Hepatocyte (in vitro differentiated cells): ENCODE measurements around the gene BHLHE23. TPM values are rescaled to one million over a fixed set of nuclear protein-coding genes. Genes with fewer than 3 reads are reported as not detected.

Experiments used
- DNase-seq: peaks from one replicate; pipeline ENCODE4 v3.0.0-alpha.2; 2016; ENCODE audit warnings: low spot score
- H2AFZ ChIP-seq: fragments of 200-600 bp; sonication (generic); 2 replicates; pipeline ENCODE4 v1.6.0; 2016; ENCODE audit warnings: antibody characterized with exemption, mild to moderate bottlenecking
- H3K27ac ChIP-seq: fragments of 200-600 bp; sonication (generic); 2 replicates; pipeline ENCODE4 v1.5.1; 2016; ENCODE audit warnings: mild to moderate bottlenecking
- H3K27me3 ChIP-seq: fragments of 200-600 bp; sonication (generic); 2 replicates; pipeline ENCODE4 v1.6.1; 2016
- H3K36me3 ChIP-seq: fragments of 200-600 bp; sonication (generic); replicated peaks from 2 replicates; pipeline ENCODE4 v1.5.1; 2016; ENCODE audit warnings: low read depth; ENCODE audit not compliant: insufficient read depth
- H3K4me1 ChIP-seq: fragments of 200-600 bp; sonication (generic); 2 replicates; pipeline ENCODE4 v1.5.1; 2016; ENCODE audit warnings: mild to moderate bottlenecking, moderate library complexity; ENCODE audit not compliant: insufficient read depth
- H3K4me2 ChIP-seq: fragments of 200-600 bp; sonication (generic); 2 replicates; pipeline ENCODE4 v1.6.0; 2016
- H3K4me3 ChIP-seq: fragments of 200-600 bp; sonication (generic); 2 replicates; pipeline ENCODE4 v1.5.1; 2016; ENCODE audit warnings: mild to moderate bottlenecking
- H3K79me2 ChIP-seq: fragments of 200-600 bp; sonication (generic); 2 replicates; pipeline ENCODE4 v1.6.0; 2017; ENCODE audit warnings: mild to moderate bottlenecking
- H3K9me2 ChIP-seq: fragments of 200-600 bp; sonication (generic); replicated peaks from 2 replicates; pipeline ENCODE4 v1.6.0; 2017; ENCODE audit warnings: mild to moderate bottlenecking; ENCODE audit not compliant: insufficient read depth
- H3K9me3 ChIP-seq: fragments of 200-600 bp; sonication (generic); 2 replicates; pipeline ENCODE4 v1.5.1; 2016; ENCODE audit warnings: low read depth, mild to moderate bottlenecking
- H4K20me1 ChIP-seq: fragments of 200-600 bp; sonication (generic); 2 replicates; pipeline ENCODE4 v1.6.0; 2016; ENCODE audit warnings: mild to moderate bottlenecking; ENCODE audit not compliant: insufficient read depth, poor library complexity, severe bottlenecking
- CTCF ChIP-seq: fragments of 200-600 bp; sonication (generic); IDR thresholded peaks from 2 replicates; pipeline ENCODE4 v1.5.1; 2016; ENCODE audit warnings: antibody characterized with exemption, mild to moderate bottlenecking; ENCODE audit not compliant: poor library complexity
- EZH2 ChIP-seq: fragments of 200-600 bp; sonication (generic); IDR thresholded peaks from 2 replicates; pipeline ENCODE4 v1.6.1; 2016; ENCODE audit warnings: antibody characterized with exemption, mild to moderate bottlenecking, borderline replicate concordance
- EZH2phosphoT487 ChIP-seq: fragments of 200-600 bp; sonication (generic); IDR thresholded peaks from one replicate; pipeline ENCODE4 v1.6.1; 2018; ENCODE audit warnings: antibody characterized with exemption, mild to moderate bottlenecking, low read depth, moderate library complexity; ENCODE audit not compliant: unreplicated experiment, severe bottlenecking
- WGBS: methylation state at CpG from one replicate; pipeline ENCODE4 v1.1.6; 2016; ENCODE audit warnings: low lambda C conversion rate; ENCODE audit errors: missing lambda C conversion rate; 5-methylcytosine and 5-hydroxymethylcytosine counted together
- polyA plus RNA-seq: library from polyadenylated mRNA; unstranded; fragments of >200 nt; fragmentation: Nextera tagmentation; extraction: Ambion mirVana; gene quantifications from 2 replicates; pipeline ENCODE4 v1.2.1, GENCODE V29; 2016
- total RNA-seq: library from RNA; depleted of rRNA; stranded (reverse); fragments of >200 nt; gene quantifications from 2 replicates; pipeline ENCODE4 v1.2.3, GENCODE V29; 2014

Gene BHLHE23
- total and polyA plus RNA-seq, 2 experiments from 2014 or later, result not detected

- Histone ChIP-seq H3K79me2 (no peaks in the 10 kb centered on the region), H3K27me3 (peaks cover 50% of the 10 kb centered on the region), H3K4me1 (no peaks in the 10 kb centered on the region), H3K4me3 (no peak overlapping the region), H3K4me2 (no peak overlapping the region), H4K20me1 (no peaks in the 10 kb centered on the region), H3K36me3 (no peaks in the 10 kb centered on the region), H3K27ac (no peak overlapping the region), H3K9me2 (no peaks in the 10 kb centered on the region), H2AFZ (no peak overlapping the region), H3K9me3 (no peaks in the 10 kb centered on the region)
- TF ChIP-seq EZH2, result no peak
- no peak for TF ChIP-seq CTCF
- TF ChIP-seq EZH2phosphoT487, result no peak
- WGBS, result 88% methylated on average over 11 of the region's 13 CpGs
- DNase-seq, result no peak
These were observed 28.2 kb downstream of the BHLHE23 start for GRCh38 chr20:62978561-62978943.

GRCh38 chr20:62977613-62978560 is 28.9 kb downstream of the BHLHE23 start:
- TF ChIP-seq EZH2 (no peak), CTCF (no peak), EZH2phosphoT487 (no peak)
- no peak overlapping the region for H2AFZ ChIP-seq
- no peak for DNase-seq
- no peaks in the 10 kb centered on the region for H3K36me3 ChIP-seq
- H3K27ac ChIP-seq, result no peak overlapping the region
- no peaks in the 10 kb centered on the region for H3K9me2 ChIP-seq
- WGBS, result 87% methylated on average over 38 of the region's 38 CpGs
- peaks cover 56% of the 10 kb centered on the region for H3K27me3 ChIP-seq
- H3K4me3 ChIP-seq, result no peak overlapping the region
- H3K4me1 ChIP-seq, result peaks cover 6% of the 10 kb centered on the region
- no peaks in the 10 kb centered on the region for H4K20me1 ChIP-seq
- H3K4me2 ChIP-seq, result no peak overlapping the region
- no peaks in the 10 kb centered on the region for H3K79me2 ChIP-seq
- no peaks in the 10 kb centered on the region for H3K9me3 ChIP-seq

GRCh38 chr20:62976886-62977285 is 29.9 kb downstream of the BHLHE23 start:
- no peaks in the 10 kb centered on the region for H3K9me2 ChIP-seq
- no peak overlapping the region for H3K4me3 ChIP-seq
- H3K4me1 ChIP-seq, result peaks cover 10% of the 10 kb centered on the region
- WGBS, result 85% methylated on average over 10 of the region's 16 CpGs
- no peaks in the 10 kb centered on the region for H3K36me3 ChIP-seq
- no peaks in the 10 kb centered on the region for H3K9me3 ChIP-seq
- H4K20me1 ChIP-seq, result no peaks in the 10 kb centered on the region
- no peak overlapping the region for H2AFZ ChIP-seq
- H3K79me2 ChIP-seq, result no peaks in the 10 kb centered on the region
- no peak overlapping the region for H3K27ac ChIP-seq
- H3K27me3 ChIP-seq, result peaks cover 59% of the 10 kb centered on the region
- DNase-seq, result no peak
- TF ChIP-seq EZH2 (no peak), CTCF (no peak), EZH2phosphoT487 (no peak)
- no peak overlapping the region for H3K4me2 ChIP-seq
